CMK (cell line): ENCODE data around the gene ZFP37.
"Not testable (repeated sequence)": the region's sequence is repeated elsewhere in the genome, so short reads cannot be mapped to it uniquely, and the experiment has no call there.

ENCODE experiments used
- DNase-seq: peaks from one replicate; pipeline ENCODE4 v3.0.0-alpha.2; 2010; ENCODE audit warnings: low read depth

ZFP37 gene

GRCh38 chr9:113056191-113057106, at the start of gene ZFP37:
ZFP37 (minus strand) TSS chr9:113056724; CDS start chr9:113056688, 36 bp downstream.
- peak; percentile 81 for DNase-seq

GRCh38 chr9:113105345-113105744, 48.8 kb upstream of the ZFP37 start:
- not testable (repeated sequence) for DNase-seq

DNA sequence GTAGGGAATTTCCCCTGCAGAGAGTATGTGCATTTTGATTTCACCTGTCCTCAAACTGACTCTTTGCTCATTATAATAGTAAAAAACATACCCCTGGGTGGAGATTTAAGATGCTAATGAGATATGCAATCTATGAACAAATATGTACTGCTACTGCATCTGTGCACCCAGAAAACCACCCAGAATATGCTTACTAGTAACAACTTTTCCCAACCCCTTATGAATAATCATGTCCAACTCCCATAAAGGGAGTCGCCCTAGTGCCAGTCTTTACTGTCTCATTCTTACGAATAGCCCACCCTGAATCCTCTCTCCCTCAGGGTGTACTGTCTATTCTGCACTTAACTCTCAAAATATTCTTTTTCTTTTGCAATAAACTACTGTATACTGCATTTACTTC, 39.0 kb upstream of the ZFP37 start:
- no peak for DNase-seq

- DNase-seq = not testable (repeated sequence)
These were observed 33.4 kb upstream of the ZFP37 start for GRCh38 chr9:113089924-113090323.

DNA sequence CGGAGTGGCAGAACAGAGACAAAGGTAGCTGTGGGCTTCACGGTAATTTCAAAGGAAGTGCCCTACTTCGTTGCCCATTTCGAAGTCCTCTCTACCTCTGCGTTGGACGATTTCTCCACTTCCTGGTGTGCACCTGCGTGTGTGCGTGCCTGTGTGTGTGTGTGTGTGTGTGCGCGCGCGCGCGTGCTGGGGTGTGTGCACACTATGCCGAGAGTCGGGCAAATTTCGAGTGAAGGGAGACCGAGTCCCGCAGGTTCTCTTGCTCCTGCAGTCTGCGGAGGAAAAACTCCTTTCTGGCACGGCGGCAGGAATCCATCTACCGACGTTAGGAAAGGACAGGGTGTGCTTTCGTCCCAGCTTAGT, 32.6 kb upstream of the ZFP37 start:
- DNase-seq = not testable (repeated sequence)

DNA sequence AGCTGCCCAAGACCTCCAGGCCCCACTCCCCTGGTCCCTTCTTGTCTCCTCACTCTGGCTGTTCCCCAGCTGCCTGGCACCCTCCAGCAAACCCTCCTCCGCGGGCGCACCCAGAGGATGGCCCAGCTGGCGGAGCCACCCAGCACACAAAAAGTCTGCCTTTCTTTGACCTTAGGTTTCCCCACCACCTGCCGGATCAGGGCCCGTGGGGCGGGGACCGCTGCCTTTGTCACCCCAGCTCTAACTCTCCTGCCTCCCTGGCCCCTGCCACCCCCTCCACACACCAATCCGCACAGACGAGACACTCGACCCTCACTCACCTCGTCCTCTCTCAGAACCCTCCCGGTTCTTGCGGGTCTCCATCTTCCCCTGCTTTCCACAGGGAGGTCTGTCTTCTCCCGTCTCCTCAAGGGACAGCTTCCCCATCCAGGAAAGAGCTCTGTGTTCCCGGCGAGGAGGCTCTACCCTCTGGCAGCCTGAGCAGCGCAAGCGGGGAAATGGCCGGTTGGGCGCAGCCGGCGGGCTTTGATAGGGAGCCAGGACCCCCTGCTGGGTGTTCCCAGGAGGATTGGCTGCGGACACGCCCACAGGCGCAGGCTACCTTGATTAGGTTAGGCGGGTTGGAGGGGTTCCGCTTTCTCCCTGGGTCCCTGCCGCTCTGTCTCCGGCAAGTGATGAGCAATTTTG, 32.1 kb upstream of the ZFP37 start:
- DNase-seq = not testable (repeated sequence)

GRCh38 chr9:113062932-113063310, 6.4 kb upstream of the ZFP37 start:
- not testable (repeated sequence) for DNase-seq

DNA sequence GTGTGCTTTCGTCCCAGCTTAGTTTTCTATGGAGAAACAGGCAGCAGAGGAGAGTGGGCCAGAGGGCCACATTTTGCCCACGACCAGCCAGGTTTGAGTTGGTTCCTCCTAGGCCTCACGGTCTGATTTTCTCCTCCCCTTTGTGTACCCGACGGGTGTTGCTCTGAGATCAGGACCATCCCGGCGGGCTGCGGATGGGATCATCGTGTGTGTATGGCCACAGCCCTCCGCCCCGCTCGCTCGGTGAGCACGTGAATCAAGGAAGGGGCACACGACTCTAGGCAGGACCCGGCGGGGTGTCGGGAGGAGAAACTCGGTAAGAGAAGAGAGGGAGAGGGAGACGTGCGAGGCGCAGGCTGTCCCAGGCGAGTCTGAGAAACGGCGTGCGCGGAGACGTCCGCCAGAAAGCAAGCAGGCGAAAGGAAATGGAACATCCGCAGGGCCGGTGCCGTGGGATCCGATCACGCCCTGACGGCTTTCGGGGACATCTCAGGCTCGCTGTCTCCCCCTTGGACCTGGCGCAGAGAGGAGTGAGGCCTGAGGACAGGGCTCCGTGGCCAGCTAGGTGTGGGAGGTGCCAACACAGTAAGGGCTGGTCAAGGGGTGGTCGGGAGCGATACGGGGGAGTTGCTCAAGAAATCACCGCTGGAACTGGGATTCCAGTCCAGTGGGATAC, 5.9 kb upstream of the ZFP37 start:
- DNase-seq = not testable (repeated sequence)

- DNase-seq = not testable (repeated sequence)
These were observed 4.7 kb upstream of the ZFP37 start for GRCh38 chr9:113061072-113061850.

DNA sequence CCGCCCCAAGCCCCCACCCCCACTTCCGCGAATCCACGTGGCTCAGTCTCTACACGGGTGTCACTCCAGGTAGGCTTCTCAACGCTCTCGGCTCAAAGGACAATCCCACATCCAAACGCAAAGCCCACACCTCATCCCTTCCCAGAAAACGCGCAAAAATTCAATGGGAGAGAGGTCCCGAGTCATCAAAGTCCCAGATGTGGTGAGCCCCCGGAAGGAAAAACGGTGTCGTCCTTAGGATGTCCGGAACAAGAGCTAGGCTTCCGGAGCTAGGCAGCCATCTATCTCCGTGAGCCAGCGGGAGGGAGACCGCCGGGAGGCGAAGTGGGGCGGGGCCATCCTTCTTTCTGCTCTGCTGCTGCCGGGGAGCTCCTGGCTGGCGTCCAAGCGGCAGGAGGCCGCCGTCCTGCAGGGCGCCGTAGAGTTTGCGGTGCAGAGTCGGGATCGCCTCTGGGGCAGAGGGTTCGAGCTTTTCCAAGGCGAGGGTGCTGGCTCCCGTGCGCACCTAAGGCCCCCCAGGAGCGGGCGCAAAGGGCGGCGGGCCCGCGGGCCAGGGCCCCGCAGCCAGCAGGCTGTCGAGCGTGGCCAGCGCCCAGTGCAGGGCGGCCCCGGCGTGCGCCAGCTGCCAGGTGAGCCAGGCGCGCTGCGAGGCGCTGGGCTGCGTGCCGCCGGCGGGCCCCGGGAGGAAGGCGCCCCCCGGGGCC, 3.2 kb upstream of the ZFP37 start:
- DNase-seq = not testable (repeated sequence)

DNA sequence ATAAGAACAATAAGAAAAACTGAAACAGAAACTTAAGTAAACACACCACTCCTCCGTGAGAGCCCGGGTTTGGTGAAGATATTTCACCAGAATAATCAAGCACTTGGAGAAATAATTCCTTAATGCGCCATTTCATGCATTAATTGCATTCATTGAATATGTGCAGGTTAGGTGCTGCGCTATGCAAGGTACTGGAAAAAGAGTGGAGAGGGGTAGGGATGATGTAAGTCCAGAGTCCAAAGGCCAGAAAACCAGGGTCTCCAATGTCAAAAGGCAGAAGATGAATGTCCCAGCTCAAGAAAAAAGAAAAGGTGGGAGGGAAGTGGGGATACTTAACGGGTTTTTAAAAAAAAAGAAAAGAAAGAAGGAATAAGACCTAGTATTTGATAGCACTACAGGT, 669 bp upstream of the ZFP37 start:
- DNase-seq = no peak

- DNase-seq = no peak
These were observed 13.5 kb downstream of the ZFP37 start for GRCh38 chr9:113042884-113043657.

GRCh38 chr9:113026200-113026599, 30.3 kb downstream of the ZFP37 start:
- no peak for DNase-seq

DNA sequence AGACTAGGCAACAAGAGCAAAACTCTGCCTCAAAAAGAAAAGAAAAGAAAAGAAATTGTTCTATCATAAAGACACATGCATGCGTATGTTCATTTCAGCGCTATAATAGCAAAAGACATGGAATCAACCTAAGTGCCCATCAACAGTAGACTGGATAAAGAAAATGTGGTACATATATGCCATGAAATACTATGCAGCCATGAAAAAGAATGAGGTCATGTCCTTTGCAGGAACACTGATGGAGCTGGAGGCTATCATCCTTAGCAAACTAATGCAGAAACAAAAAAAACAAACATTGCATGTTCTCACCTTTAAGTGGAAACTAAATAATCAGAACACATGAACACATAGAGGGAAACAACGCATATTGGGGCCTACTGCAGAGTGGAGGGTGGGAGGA, 38.3 kb downstream of the ZFP37 start:
- DNase-seq = no peak

- DNase-seq = no peak
These were observed 44.0 kb downstream of the ZFP37 start for GRCh38 chr9:113012492-113012891.

DNA sequence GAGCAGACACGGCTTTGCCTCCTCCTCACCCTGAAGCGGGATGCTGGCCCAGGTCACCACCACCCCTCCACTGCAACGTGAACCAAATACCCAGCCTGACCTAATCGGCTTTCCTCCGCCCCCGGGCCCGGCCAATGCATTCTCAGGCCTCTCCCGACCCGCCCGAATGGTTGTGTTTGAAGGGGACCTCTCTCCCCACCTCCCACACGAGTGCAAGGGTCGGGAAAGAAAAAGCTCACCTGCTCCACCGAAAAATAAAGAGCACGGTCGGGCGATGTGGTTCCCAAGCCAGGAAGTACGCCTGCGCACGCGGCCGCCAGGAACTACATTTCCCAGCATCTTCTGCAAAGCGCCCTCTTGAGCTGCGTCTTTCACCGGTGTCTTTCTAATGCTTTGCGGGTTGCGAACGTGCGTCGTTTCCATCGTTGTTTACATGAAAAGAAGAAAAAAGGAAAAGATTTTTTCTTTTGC, 44.6 kb downstream of the ZFP37 start, which contains the start of gene ZNF883:
TSS of gene ZNF883 (minus strand) at position 282 of the 471 bp plus-strand sequence.
- DNase-seq = no peak

DNA sequence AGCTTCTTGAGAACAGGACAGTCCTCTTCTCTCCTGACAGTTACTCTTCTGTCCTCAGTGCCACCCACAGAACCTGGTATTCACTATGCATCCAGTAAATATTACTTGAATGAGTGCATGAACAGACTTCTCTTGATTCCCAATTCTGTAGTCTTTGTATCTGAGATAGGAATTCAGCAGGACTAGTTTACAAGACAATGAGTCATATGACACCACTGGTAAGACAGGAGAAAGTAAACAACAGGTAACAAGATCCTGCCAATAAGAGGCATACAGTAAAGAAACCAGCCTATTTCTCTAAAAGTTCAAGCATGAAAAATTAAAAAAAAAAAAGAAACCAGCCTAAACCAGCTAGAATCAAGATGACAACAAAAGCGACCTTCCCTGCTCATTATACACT, 50.7 kb downstream of the ZFP37 start:
- DNase-seq = no peak

GRCh38 chr9:112997236-112997941, 59.1 kb downstream of the ZFP37 start:
- DNase-seq = no peak
